GM12864 (cell line): ENCODE measurements around the gene TSPAN32.
"Not testable (repeated sequence)": the region's sequence is repeated elsewhere in the genome, so short reads cannot be mapped to it uniquely, and the experiment has no call there.

Experiments used
- DNase-seq: peaks from one replicate; pipeline ENCODE4 v3.0.0-alpha.2; 2011; ENCODE audit warnings: low read depth
- H3K4me3 ChIP-seq: 2 replicates; pipeline ENCODE4 v1.5.1; 2011; ENCODE audit warnings: mild to moderate bottlenecking, low read depth, low read length, control low read depth
- TF ChIP-seq, protein P1 (sequence below): IDR thresholded peaks from 2 replicates; pipeline ENCODE4 v1.5.1; 2011; ENCODE audit warnings: low read depth, mild to moderate bottlenecking, moderate library complexity, low read length, control low read depth, inconsistent platforms; ENCODE audit errors: missing control alignments

TSPAN32 gene

DNA sequence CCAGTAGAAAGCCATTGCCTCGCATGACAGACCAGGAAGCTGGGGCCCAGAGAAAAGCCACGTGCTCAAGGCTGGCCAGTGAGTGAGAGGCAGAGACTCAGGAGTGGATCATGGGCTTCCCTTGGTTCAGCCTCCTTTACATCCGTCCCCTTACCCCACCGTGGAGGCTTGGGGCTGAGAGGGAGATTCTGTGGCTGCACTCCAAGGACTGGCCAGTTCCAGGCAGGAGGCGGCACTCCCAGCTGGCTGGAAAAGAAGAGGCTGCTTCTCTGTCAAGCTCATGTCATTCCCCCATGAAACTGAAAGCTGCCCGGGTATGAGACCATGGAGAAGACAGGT, 24.8 kb upstream of the TSPAN32 start:
- no peak for DNase-seq
- TF ChIP-seq, protein P1, sequence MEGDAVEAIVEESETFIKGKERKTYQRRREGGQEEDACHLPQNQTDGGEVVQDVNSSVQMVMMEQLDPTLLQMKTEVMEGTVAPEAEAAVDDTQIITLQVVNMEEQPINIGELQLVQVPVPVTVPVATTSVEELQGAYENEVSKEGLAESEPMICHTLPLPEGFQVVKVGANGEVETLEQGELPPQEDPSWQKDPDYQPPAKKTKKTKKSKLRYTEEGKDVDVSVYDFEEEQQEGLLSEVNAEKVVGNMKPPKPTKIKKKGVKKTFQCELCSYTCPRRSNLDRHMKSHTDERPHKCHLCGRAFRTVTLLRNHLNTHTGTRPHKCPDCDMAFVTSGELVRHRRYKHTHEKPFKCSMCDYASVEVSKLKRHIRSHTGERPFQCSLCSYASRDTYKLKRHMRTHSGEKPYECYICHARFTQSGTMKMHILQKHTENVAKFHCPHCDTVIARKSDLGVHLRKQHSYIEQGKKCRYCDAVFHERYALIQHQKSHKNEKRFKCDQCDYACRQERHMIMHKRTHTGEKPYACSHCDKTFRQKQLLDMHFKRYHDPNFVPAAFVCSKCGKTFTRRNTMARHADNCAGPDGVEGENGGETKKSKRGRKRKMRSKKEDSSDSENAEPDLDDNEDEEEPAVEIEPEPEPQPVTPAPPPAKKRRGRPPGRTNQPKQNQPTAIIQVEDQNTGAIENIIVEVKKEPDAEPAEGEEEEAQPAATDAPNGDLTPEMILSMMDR: no peak
- H3K4me3 ChIP-seq: no peak overlapping the region

DNA sequence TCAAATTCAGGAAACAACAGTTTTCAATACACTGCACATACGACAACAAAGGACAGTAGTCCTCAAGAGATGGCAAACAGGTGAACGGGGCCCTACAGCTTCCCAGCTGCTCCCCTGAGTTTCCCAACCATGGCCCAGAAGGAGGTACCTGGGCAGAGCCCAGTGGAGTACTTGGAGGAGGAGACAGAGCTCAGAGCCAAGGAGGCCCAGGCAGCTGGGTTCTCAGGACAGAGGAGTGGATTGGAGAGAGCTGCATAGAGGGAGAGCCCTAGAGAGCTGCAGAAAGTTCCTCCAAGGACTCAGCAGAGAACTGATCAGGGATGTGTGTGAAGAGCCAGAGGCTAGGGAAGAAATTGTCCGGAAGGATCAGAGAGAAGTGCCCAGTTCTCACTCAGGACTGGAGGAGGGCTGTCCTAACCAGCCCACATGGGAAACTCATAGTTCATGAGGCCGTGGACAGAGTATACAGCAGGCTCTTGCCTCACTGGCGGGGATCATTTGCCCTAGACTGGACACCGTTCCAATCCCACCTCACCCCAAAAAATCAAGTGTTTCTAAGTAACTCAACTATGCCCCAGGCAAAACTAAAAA, 23.8 kb upstream of the TSPAN32 start:
- TF ChIP-seq, protein P1: no peak
- DNase-seq: no peak
- no peak overlapping the region for H3K4me3 ChIP-seq

DNA sequence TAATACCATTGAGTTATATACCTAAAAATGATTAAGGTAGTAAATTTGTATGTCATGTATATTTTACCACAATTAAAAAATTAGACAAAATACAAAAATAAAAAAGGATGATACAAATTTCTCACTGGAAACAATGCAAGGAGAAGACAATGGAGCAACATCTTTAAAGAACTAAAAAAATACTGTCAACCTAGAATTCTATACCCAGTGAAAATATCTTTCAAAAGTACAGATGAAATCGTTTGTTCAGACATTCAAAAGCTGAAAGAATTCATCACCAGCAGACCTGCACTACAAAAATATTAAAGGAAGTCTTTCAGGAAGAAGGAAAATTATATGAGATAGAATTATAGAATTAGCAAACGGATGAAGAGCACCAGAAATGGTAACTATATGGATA, 21.6 kb upstream of the TSPAN32 start:
- TF ChIP-seq, protein P1: no peak
- DNase-seq: no peak
- H3K4me3 ChIP-seq: no peak overlapping the region

DNA sequence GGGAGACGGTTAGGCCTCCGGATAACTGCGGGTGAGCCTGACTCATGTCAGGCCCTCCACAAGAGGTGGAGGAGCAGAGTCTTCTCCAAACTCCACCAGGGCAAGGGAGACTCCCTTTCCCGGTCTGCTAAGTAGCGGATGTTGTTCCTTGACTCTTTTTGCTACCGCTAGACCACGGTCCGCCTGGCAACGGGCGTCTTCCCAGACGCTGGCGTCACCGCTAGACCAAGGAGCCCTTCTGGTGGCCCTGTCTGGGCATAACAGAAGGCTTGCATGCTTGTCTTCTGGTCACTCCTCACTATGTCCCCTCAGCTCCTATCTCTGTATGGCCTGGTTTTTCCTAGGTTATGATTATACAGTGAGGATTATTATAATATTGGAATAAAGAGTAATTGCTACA, 15.5 kb upstream of the TSPAN32 start:
- H3K4me3 ChIP-seq, DNase-seq: not testable (repeated sequence)

DNA sequence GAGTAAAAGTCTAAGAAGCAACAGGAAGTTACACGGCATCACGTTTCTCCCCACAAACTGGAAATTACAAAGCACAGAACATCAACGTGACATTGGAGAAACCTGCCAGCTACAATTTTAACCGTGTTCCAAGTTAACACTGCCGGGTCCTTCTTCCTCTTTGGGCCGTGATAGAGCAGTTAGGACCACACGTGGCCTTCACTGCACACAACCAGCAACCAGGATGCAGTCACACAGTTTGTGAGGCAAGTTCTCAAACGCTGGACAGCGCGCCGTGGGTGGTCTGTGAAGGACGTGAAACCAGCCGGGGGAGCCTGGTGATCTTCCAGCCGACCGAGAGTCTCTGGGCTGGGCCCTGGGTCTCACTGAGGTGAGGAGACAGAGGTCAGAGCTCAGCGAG, 14.7 kb upstream of the TSPAN32 start:
- no peak overlapping the region for H3K4me3 ChIP-seq
- TF ChIP-seq, protein P1: no peak
- no peak for DNase-seq

DNA sequence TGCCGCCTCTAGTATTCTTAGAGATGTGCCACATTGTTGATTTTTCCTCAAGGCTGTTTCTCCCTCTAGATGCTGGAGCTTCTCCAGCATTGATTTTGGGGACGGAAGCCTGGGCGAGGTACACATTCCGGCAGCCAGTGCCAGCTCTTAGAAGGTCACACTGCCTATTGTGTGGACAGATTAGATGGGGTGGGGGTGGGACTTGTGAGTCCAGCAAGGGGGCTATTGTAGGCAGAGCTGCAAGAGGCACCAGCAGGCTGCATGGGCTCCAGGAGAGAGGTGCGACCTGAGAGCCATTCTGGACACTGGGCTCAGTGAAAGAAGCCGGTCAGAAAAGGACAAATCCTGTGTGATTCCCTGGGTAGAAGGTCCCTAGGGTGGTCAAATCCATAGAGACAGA, 12.5 kb upstream of the TSPAN32 start:
- H3K4me3 ChIP-seq: no peak overlapping the region
- TF ChIP-seq, protein P1: no peak
- no peak for DNase-seq

DNA sequence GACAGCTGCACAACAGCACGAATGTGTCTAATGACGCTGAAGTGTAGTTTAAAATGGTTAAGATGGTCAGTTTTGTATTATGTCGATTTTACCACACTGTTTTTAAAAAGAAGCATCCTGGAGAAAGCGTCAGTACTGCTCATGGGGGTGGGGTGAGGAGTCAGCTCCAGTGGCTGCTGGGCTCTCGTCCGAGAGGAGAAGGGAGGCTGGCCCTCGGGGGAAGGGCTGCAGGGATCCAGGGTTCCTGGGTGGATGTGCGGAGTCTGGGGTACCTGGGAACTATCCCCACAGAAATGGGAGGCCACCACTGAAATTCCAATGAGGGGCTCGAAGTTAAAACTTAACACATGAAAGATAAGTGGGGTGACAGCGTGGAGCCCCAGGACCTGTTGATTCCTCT, 12.0 kb upstream of the TSPAN32 start:
- TF ChIP-seq, protein P1: no peak
- H3K4me3 ChIP-seq: no peak overlapping the region
- DNase-seq: no peak
